H9 (cell line): ENCODE data around the gene CCDC51. TPM values are rescaled to one million over a fixed set of nuclear protein-coding genes. Genes with fewer than 3 reads are reported as not detected.

Source experiments
- DNase-seq: peaks from one replicate; pipeline ENCODE4 v3.0.0-alpha.2; 2017
- H2AFZ ChIP-seq: one replicate; pipeline ENCODE4 v1.6.1; 2013; ENCODE audit warnings: mild to moderate bottlenecking, low read length, control low read depth, moderate library complexity
- H2AK5ac ChIP-seq: 2 replicates; pipeline ENCODE4 v1.6.1; 2013; ENCODE audit warnings: low read length, control low read depth, mixed read lengths; ENCODE audit not compliant: insufficient read length
- H2BK120ac ChIP-seq: one replicate; pipeline ENCODE4 v1.6.1; 2013; ENCODE audit warnings: low read depth, mild to moderate bottlenecking, low read length, control low read depth, inconsistent platforms; ENCODE audit not compliant: poor library complexity, severe bottlenecking
- H2BK12ac ChIP-seq: 2 replicates; pipeline ENCODE4 v1.6.1; 2013; ENCODE audit warnings: low read length, control low read depth, mixed read lengths, low read depth; ENCODE audit not compliant: insufficient read length
- H2BK15ac ChIP-seq: 2 replicates; pipeline ENCODE4 v1.6.1; 2013; ENCODE audit warnings: low read depth, low read length, control low read depth
- H2BK20ac ChIP-seq: one replicate; pipeline ENCODE4 v1.6.1; 2013; ENCODE audit warnings: low read depth, mild to moderate bottlenecking, low read length, control low read depth, inconsistent platforms; ENCODE audit not compliant: poor library complexity, severe bottlenecking
- H2BK5ac ChIP-seq: 2 replicates; pipeline ENCODE4 v1.6.1; 2013; ENCODE audit warnings: low read length, control low read depth, mixed read lengths; ENCODE audit not compliant: insufficient read length
- H3K14ac ChIP-seq: 2 replicates; pipeline ENCODE4 v1.6.1; 2013; ENCODE audit warnings: low read length, control low read depth; ENCODE audit not compliant: insufficient read depth
- H3K18ac ChIP-seq: 2 replicates; pipeline ENCODE4 v1.6.1; 2013; ENCODE audit warnings: low read depth, mild to moderate bottlenecking, mixed read lengths, low read length, control low read depth; ENCODE audit not compliant: insufficient read length
- H3K23ac ChIP-seq: 2 replicates; pipeline ENCODE4 v1.6.1; 2013; ENCODE audit warnings: low read length, control low read depth, mixed read lengths, low read depth; ENCODE audit not compliant: insufficient read length
- H3K23me2 ChIP-seq: 2 replicates; pipeline ENCODE4 v1.6.1; 2013; ENCODE audit warnings: low read depth, mild to moderate bottlenecking, mixed read lengths, low read length, control low read depth; ENCODE audit not compliant: insufficient read length, poor library complexity, severe bottlenecking
- H3K27ac ChIP-seq: 2 replicates; pipeline ENCODE4 v1.5.1; 2013; ENCODE audit warnings: low read length, control low read depth, mixed read lengths, low read depth; ENCODE audit not compliant: insufficient read length
- H3K27me3 ChIP-seq: 2 replicates; pipeline ENCODE4 v1.6.1; 2013; ENCODE audit warnings: low read length, control low read depth, inconsistent platforms; ENCODE audit not compliant: insufficient read depth
- H3K4ac ChIP-seq: 2 replicates; pipeline ENCODE4 v1.6.1; 2013; ENCODE audit warnings: low read depth, mild to moderate bottlenecking, control low read depth, inconsistent platforms, low read length, moderate library complexity
- H3K4me1 ChIP-seq: 2 replicates; pipeline ENCODE4 v1.6.1; 2013; ENCODE audit warnings: low read length, control low read depth, inconsistent platforms; ENCODE audit not compliant: insufficient read depth
- H3K4me2 ChIP-seq: 2 replicates; pipeline ENCODE4 v1.6.1; 2013; ENCODE audit warnings: low read length, control low read depth, mixed read lengths; ENCODE audit not compliant: insufficient read length, insufficient read depth
- H3K56ac ChIP-seq: 2 replicates; pipeline ENCODE4 v1.6.1; 2013; ENCODE audit warnings: low read depth, mild to moderate bottlenecking, mixed read lengths, low read length, control low read depth; ENCODE audit not compliant: insufficient read length
- H3K79me1 ChIP-seq: 2 replicates; pipeline ENCODE4 v1.6.1; 2013; ENCODE audit warnings: low read depth, mild to moderate bottlenecking, moderate library complexity, low read length, control low read depth, inconsistent platforms; ENCODE audit not compliant: insufficient read depth, poor library complexity, severe bottlenecking
- H3K79me2 ChIP-seq: 2 replicates; pipeline ENCODE4 v1.6.1; 2013; ENCODE audit warnings: low read length, control low read depth, inconsistent platforms; ENCODE audit not compliant: insufficient read depth
- H3K9ac ChIP-seq: 2 replicates; pipeline ENCODE4 v1.6.1; 2013; ENCODE audit warnings: low read length, control low read depth, mixed read lengths; ENCODE audit not compliant: insufficient read length; ENCODE audit errors: extremely low read depth
- H3K9me3 ChIP-seq: one replicate; pipeline ENCODE4 v1.6.1; 2013; ENCODE audit warnings: low read depth, low read length, inconsistent platforms; ENCODE audit not compliant: control insufficient read depth
- H3T11ph ChIP-seq: one replicate; pipeline ENCODE4 v1.6.1; 2013; ENCODE audit warnings: mild to moderate bottlenecking, low read length, control low read depth, inconsistent platforms
- H4K20me1 ChIP-seq: one replicate; pipeline ENCODE4 v1.6.1; 2013; ENCODE audit not compliant: control insufficient read depth, insufficient read length, insufficient read depth
- H4K5ac ChIP-seq: 2 replicates; pipeline ENCODE4 v1.6.1; 2013; ENCODE audit warnings: low read depth, mild to moderate bottlenecking, mixed read lengths, low read length, control low read depth; ENCODE audit not compliant: insufficient read length
- H4K8ac ChIP-seq: replicated peaks from 2 replicates; pipeline ENCODE4 v1.6.1; 2013; ENCODE audit warnings: low read length, control low read depth, mixed read lengths, low read depth; ENCODE audit not compliant: insufficient read length
- H4K91ac ChIP-seq: 2 replicates; pipeline ENCODE4 v1.6.1; 2013; ENCODE audit warnings: low read depth, mild to moderate bottlenecking, moderate library complexity, mixed read lengths, low read length, control low read depth; ENCODE audit not compliant: insufficient read length
- H3K27ac Mint-ChIP-seq, 3 experiments: 2 replicates in 2 of 3; 3 replicates in 1 of 3; pipeline ENCODE4 v1.8.0; 2020 to 2021; ENCODE audit warnings: mixed read lengths in 3 of 3, mild to moderate bottlenecking in 1 of 3, moderate library complexity in 1 of 3
- H3K27me3 Mint-ChIP-seq: 2 replicates; pipeline ENCODE4 v1.8.0; 2021; ENCODE audit warnings: low read depth, mild to moderate bottlenecking, moderate library complexity, mixed read lengths
- H3K36me3 Mint-ChIP-seq, 3 experiments: 2 replicates in 2 of 3; 3 replicates in 1 of 3; pipeline ENCODE4 v1.8.0; 2020 to 2021; ENCODE audit warnings: low read depth in 3 of 3, mixed read lengths in 3 of 3; ENCODE audit not compliant: insufficient read depth in 1 of 3
- H3K4me1 Mint-ChIP-seq, 2 experiments: 2 replicates each; pipeline ENCODE4 v1.8.0; 2020; ENCODE audit warnings: mixed read lengths in 2 of 2
- H3K4me3 Mint-ChIP-seq, 2 experiments: 2 replicates in 1 of 2; 3 replicates in 1 of 2; pipeline ENCODE4 v1.8.0; 2020 to 2021; ENCODE audit warnings: mild to moderate bottlenecking in 2 of 2, mixed read lengths in 2 of 2, moderate library complexity in 1 of 2
- H3K9me3 Mint-ChIP-seq, 2 experiments: 2 replicates in 1 of 2; 3 replicates in 1 of 2; pipeline ENCODE4 v1.8.0; 2020; ENCODE audit warnings: mild to moderate bottlenecking in 2 of 2, mixed read lengths in 2 of 2, moderate library complexity in 1 of 2
- WGBS: extraction: QIAGEN DNeasy Blood & Tissue Kit; methylation state at CpG from one replicate; pipeline ENCODE4 v1.1.7; 2013; ENCODE audit warnings: missing lambda C conversion rate, low lambda C conversion rate, mixed read lengths; ENCODE audit not compliant: insufficient read length; ENCODE audit errors: extremely low coverage; 5-methylcytosine and 5-hydroxymethylcytosine counted together
- total RNA-seq: library from RNA; stranded (reverse); gene quantifications from 2 replicates; pipeline ENCODE4 v1.2.1, GENCODE V29; 2021
- TF ChIP-seq, protein P1 (sequence below): fragments of 200-600 bp; sonication (generic); conservative IDR thresholded peaks from 3 replicates; pipeline ENCODE4 v1.8.0; 2021; ENCODE audit warnings: antibody characterized with exemption, mild to moderate bottlenecking

The CCDC51 gene
- total RNA-seq, 1 experiment from 2014 or later, result 20.0 TPM

DNA sequence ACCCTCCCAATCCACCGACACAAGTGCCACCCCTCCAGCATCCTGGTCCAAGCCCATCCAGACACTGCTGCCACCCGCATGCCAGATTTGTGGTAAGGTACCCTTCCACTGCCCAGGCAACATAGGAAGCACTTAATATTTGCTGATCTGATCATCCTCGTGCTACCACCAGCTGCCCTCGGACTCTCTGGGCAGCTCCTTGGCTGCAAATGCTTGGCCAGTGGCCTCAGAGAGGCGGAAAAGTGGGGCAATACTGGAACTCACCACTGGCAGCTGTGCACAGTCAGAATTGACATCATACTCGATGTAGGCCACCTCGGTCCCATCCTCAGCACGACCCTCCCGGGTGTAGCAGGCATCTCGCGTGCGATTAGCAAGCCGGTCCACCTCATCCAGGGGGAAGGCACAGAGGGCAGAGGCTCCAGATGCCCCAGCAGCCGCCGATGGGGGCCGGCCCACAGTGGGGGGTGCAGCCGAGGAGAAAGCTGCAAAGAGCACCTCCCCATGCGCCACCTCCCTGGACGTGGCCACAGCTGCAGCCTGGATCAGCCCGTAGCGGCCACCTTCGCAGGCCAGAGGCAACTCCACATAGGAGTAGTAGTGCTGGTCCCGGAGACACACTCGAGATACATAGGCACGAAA, 16.6 kb downstream of the CCDC51 start:
- Histone ChIP-seq H4K8ac (no peak overlapping the region), H4K91ac (no peak overlapping the region), H3T11ph (no peak overlapping the region), H4K20me1 (no peaks in the 10 kb centered on the region), H3K27ac (no peak overlapping the region), H2BK5ac (no peak overlapping the region), H3K23ac (no peak overlapping the region), H2AFZ (no peak overlapping the region), H2BK12ac (no peak overlapping the region), H2BK120ac (no peak overlapping the region), H2BK15ac (no peak overlapping the region), H3K79me1 (no peaks in the 10 kb centered on the region), H3K9me3 (no peaks in the 10 kb centered on the region), H3K4ac (no peak overlapping the region), H3K79me2 (peaks cover 33% of the 10 kb centered on the region; the same call in 1 of the 2 replicates), H3K27me3 (no peaks in the 10 kb centered on the region), H3K4me2 (no peak overlapping the region), H2AK5ac (no peak overlapping the region), H3K4me1 (peaks cover 9% of the 10 kb centered on the region; the same call in 1 of the 2 replicates), H3K23me2 (peaks cover 7% of the 10 kb centered on the region), H3K14ac (no peak overlapping the region; the same call in 1 of the 2 replicates), H3K56ac (no peak overlapping the region), H4K5ac (no peak overlapping the region), H3K9ac (no peak overlapping the region), H3K18ac (no peak overlapping the region), H2BK20ac (no peak overlapping the region)
- peaks cover 20 to 50% (median 49%) of the 10 kb centered on the region in 3 experiments; a peak in 6 of 7 replicates for H3K36me3 Mint-ChIP-seq
- no CpG with 5 or more reads among the region's 25 CpGs for WGBS
- peaks cover 30 to 33% of the 10 kb centered on the region in 2 experiments for H3K4me1 Mint-ChIP-seq
- TF ChIP-seq, protein P1, sequence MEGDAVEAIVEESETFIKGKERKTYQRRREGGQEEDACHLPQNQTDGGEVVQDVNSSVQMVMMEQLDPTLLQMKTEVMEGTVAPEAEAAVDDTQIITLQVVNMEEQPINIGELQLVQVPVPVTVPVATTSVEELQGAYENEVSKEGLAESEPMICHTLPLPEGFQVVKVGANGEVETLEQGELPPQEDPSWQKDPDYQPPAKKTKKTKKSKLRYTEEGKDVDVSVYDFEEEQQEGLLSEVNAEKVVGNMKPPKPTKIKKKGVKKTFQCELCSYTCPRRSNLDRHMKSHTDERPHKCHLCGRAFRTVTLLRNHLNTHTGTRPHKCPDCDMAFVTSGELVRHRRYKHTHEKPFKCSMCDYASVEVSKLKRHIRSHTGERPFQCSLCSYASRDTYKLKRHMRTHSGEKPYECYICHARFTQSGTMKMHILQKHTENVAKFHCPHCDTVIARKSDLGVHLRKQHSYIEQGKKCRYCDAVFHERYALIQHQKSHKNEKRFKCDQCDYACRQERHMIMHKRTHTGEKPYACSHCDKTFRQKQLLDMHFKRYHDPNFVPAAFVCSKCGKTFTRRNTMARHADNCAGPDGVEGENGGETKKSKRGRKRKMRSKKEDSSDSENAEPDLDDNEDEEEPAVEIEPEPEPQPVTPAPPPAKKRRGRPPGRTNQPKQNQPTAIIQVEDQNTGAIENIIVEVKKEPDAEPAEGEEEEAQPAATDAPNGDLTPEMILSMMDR, result no peak
- no peaks in the 10 kb centered on the region for H3K9me3 Mint-ChIP-seq
- peak overlapping the region in 2 of 3 experiments; percentile 17 to 39; a peak in 3 of 7 replicates for H3K27ac Mint-ChIP-seq
- no peak overlapping the region; a peak in 1 of 5 replicates for H3K4me3 Mint-ChIP-seq
- no peak for DNase-seq
- H3K27me3 Mint-ChIP-seq, result no peaks in the 10 kb centered on the region
